Keratinocyte (primary cell): Measurements from ENCODE around the gene FAM13A. TPM values are rescaled to one million over a fixed set of nuclear protein-coding genes. Genes with fewer than 3 reads are reported as not detected.

Experiments used
- DNase-seq: peaks from one replicate; pipeline ENCODE4 v3.0.0-alpha.2; 2011; ENCODE audit warnings: low read depth, missing footprints, low spot score
- FAIRE-seq: peaks from 2 replicates; lab custom pipeline; 2011; peaks lifted over from hg19 to GRCh38; lab: Jason Lieb, UNC
- H2AFZ ChIP-seq: 2 replicates; pipeline ENCODE4 v1.6.0; 2012; ENCODE audit warnings: low read length, control low read depth, inconsistent platforms; ENCODE audit not compliant: control insufficient read depth
- H3K27ac ChIP-seq: 2 replicates; pipeline ENCODE4 v1.5.1; 2011; ENCODE audit warnings: low read length; ENCODE audit not compliant: control insufficient read depth, insufficient read depth
- H3K27me3 ChIP-seq: 3 replicates; pipeline ENCODE4 v1.6.0; 2011; ENCODE audit warnings: low read length; ENCODE audit not compliant: control insufficient read depth, insufficient read depth; ENCODE audit errors: extremely low read depth
- H3K36me3 ChIP-seq, 2 experiments: 2 replicates in 1 of 2; 3 replicates in 1 of 2; pipeline ENCODE4 v1.5.1; 2011; ENCODE audit warnings: low read length in 2 of 2, mild to moderate bottlenecking in 1 of 2; ENCODE audit not compliant: control insufficient read depth in 2 of 2, insufficient read depth in 2 of 2; ENCODE audit errors: extremely low read depth in 1 of 2
- H3K4me1 ChIP-seq: 3 replicates; pipeline ENCODE4 v1.5.1; 2011; ENCODE audit warnings: low read length; ENCODE audit not compliant: control insufficient read depth, insufficient read depth; ENCODE audit errors: extremely low read depth
- H3K4me2 ChIP-seq: 3 replicates; pipeline ENCODE4 v1.6.0; 2011; ENCODE audit warnings: low read depth, low read length; ENCODE audit not compliant: control insufficient read depth, insufficient read depth; ENCODE audit errors: extremely low read depth
- H3K4me3 ChIP-seq, 3 experiments: fragments of 200-600 bp in 1 of 3; sonication (generic) in 1 of 3; 2 replicates in 2 of 3; 3 replicates in 1 of 3; pipeline ENCODE4 v1.5.1; 2011 to 2016; ENCODE audit warnings: low read length in 3 of 3, mild to moderate bottlenecking in 3 of 3, control low read depth in 2 of 3, inconsistent platforms in 1 of 3, low read depth in 1 of 3, mixed read lengths in 1 of 3, mixed run types in 1 of 3, moderate library complexity in 1 of 3; ENCODE audit not compliant: control insufficient read depth in 2 of 3, insufficient read depth in 2 of 3; ENCODE audit errors: extremely low read depth in 1 of 3
- H3K79me2 ChIP-seq: 2 replicates; pipeline ENCODE4 v1.6.0; 2012; ENCODE audit warnings: low read length; ENCODE audit not compliant: control insufficient read depth, insufficient read depth
- H3K9ac ChIP-seq: 3 replicates; pipeline ENCODE4 v1.6.0; 2011; ENCODE audit warnings: low read length; ENCODE audit not compliant: control insufficient read depth, insufficient read depth; ENCODE audit errors: extremely low read depth
- H3K9me1 ChIP-seq: 3 replicates; pipeline ENCODE4 v1.6.0; 2011; ENCODE audit warnings: low read length; ENCODE audit not compliant: control insufficient read depth, insufficient read depth; ENCODE audit errors: extremely low read depth
- H3K9me3 ChIP-seq: 2 replicates; pipeline ENCODE4 v1.5.1; 2012; ENCODE audit warnings: low read depth, low read length; ENCODE audit not compliant: control insufficient read depth
- H4K20me1 ChIP-seq: 3 replicates; pipeline ENCODE4 v1.6.0; 2011; ENCODE audit warnings: low read length; ENCODE audit not compliant: control insufficient read depth, insufficient read depth; ENCODE audit errors: extremely low read depth
- EZH2 ChIP-seq: IDR thresholded peaks from one replicate; pipeline ENCODE4 v1.6.1; 2012; ENCODE audit warnings: inconsistent platforms, mild to moderate bottlenecking, low read length, moderate library complexity
- dilution Hi-C: fragments of 300-500 bp; cut with MboI; formaldehyde crosslinking; loops from one replicate; pipeline ENCODE4 v1.7.0; 2020; ENCODE audit warnings: low sequenced_read_pairs; ENCODE audit not compliant: extremely low pct_ligation_motif_present
- polyA plus RNA-seq, 5 experiments: library from polyadenylated mRNA; depleted of rRNA in 3 of 5; stranded (reverse) in 3 of 5; stranded (forward) in 1 of 5; unstranded in 1 of 5; fragments of >200 nt; gene quantifications; 1 replicate in 1 of 5; 2 replicates in 3 of 5; 3 replicates in 1 of 5; pipeline versions ENCODE4 v1.2.1 to v1.2.3, GENCODE V29; 2011 to 2012; ENCODE audit warnings: missing spikeins in 2 of 5, low read depth in 1 of 5, low replicate concordance in 1 of 5
- TF ChIP-seq, protein P1 (sequence below), 3 experiments: IDR thresholded peaks in 1 of 3; conservative IDR thresholded peaks in 1 of 3; optimal IDR thresholded peaks in 1 of 3; 2 replicates in 2 of 3; 3 replicates in 1 of 3; pipeline versions ENCODE3 to v1.5.1; 2011; ENCODE audit warnings: low read length in 3 of 3, mild to moderate bottlenecking in 3 of 3, moderate library complexity in 2 of 3, control low read depth in 1 of 3, inconsistent platforms in 1 of 3; ENCODE audit not compliant: insufficient read depth in 2 of 3; ENCODE audit errors: extremely low read depth in 1 of 3

The FAM13A gene
- polyA plus RNA-seq, 1 donor (not counting 4 experiments of a cell fraction or from before 2014, with no cell fraction given): 6.0 TPM

DNA sequence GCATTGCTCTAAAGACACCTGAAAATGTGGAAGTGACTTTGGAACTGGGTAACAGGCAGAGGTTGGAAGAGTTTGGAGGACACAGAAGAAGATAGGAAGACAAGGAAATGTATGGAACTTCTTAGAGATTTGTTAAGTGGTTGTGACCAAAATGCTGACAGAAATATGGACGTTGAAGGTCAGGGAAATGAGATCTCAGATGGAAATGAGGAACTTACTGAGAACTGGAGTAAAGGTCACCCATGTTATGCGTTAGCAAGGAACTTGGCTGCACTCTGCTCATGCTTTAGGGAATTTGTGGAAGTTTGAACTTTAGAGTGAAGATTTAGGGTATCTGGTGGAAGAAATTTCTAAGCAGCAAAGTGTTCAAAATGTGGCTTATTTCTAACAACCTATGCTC, 99.4 kb downstream of the FAM13A start:
- Histone ChIP-seq H3K4me1 (no peaks in the 10 kb centered on the region), H3K27ac (no peak overlapping the region), H2AFZ (no peak overlapping the region), H3K4me2 (no peak overlapping the region), H3K9me3 (no peaks in the 10 kb centered on the region), H3K36me3 (no peaks in the 10 kb centered on the region), H4K20me1 (no peaks in the 10 kb centered on the region), H3K9ac (no peak overlapping the region), H3K27me3 (no peaks in the 10 kb centered on the region), H3K4me3 (no peak overlapping the region), H3K9me1 (no peaks in the 10 kb centered on the region), H3K79me2 (no peaks in the 10 kb centered on the region)
- FAIRE-seq (no peak), DNase-seq (no peak)
- TF ChIP-seq EZH2: no peak
- TF ChIP-seq, protein P1, sequence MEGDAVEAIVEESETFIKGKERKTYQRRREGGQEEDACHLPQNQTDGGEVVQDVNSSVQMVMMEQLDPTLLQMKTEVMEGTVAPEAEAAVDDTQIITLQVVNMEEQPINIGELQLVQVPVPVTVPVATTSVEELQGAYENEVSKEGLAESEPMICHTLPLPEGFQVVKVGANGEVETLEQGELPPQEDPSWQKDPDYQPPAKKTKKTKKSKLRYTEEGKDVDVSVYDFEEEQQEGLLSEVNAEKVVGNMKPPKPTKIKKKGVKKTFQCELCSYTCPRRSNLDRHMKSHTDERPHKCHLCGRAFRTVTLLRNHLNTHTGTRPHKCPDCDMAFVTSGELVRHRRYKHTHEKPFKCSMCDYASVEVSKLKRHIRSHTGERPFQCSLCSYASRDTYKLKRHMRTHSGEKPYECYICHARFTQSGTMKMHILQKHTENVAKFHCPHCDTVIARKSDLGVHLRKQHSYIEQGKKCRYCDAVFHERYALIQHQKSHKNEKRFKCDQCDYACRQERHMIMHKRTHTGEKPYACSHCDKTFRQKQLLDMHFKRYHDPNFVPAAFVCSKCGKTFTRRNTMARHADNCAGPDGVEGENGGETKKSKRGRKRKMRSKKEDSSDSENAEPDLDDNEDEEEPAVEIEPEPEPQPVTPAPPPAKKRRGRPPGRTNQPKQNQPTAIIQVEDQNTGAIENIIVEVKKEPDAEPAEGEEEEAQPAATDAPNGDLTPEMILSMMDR (optimal IDR thresholded peaks at IDR 0.05 in 1 of 3, IDR thresholded peaks at IDR 0.05 in 1 of 3, conservative IDR thresholded peaks at IDR 0.05 in 1 of 3; ENCODE audit: extremely low read depth in 1 of 3, insufficient read depth in 2 of 3, low read length in 3 of 3): no peak
- dilution Hi-C loops: no loop called here

GRCh38 chr4:88955580-88956380, 101.2 kb downstream of the FAM13A start:
- H2AFZ ChIP-seq: no peak overlapping the region
- H4K20me1 ChIP-seq: no peaks in the 10 kb centered on the region
- H3K9me1 ChIP-seq: no peaks in the 10 kb centered on the region
- TF ChIP-seq EZH2: no peak
- TF ChIP-seq, protein P1 (optimal IDR thresholded peaks at IDR 0.05 in 1 of 3, IDR thresholded peaks at IDR 0.05 in 1 of 3, conservative IDR thresholded peaks at IDR 0.05 in 1 of 3; ENCODE audit: extremely low read depth in 1 of 3, insufficient read depth in 2 of 3, low read length in 3 of 3): no peak
- H3K9ac ChIP-seq: no peak overlapping the region
- H3K4me1 ChIP-seq: no peaks in the 10 kb centered on the region
- dilution Hi-C loops: no loop called here
- H3K27ac ChIP-seq: no peak overlapping the region
- no peaks in the 10 kb centered on the region for H3K27me3 ChIP-seq
- no peaks in the 10 kb centered on the region for H3K9me3 ChIP-seq
- no peaks in the 10 kb centered on the region for H3K79me2 ChIP-seq
- H3K4me2 ChIP-seq: no peak overlapping the region
- FAIRE-seq (no peak), DNase-seq (no peak)
- H3K4me3 ChIP-seq: no peak overlapping the region
- H3K36me3 ChIP-seq: no peaks in the 10 kb centered on the region
